ACC112 (cell line): ENCODE results near the gene MYH10.

ENCODE experiments used
- H2AFZ ChIP-seq: fragments of 200-600 bp; sonication (generic); one replicate; pipeline ENCODE4 v1.6.0; 2017; ENCODE audit warnings: antibody characterized with exemption, low read length; ENCODE audit not compliant: unreplicated experiment
- H3K27ac ChIP-seq: fragments of 200-600 bp; sonication (generic); 2 replicates; pipeline ENCODE4 v1.5.1; 2014; ENCODE audit warnings: low read depth, mild to moderate bottlenecking, antibody characterized with exemption, low read length, moderate library complexity
- H3K27me3 ChIP-seq: fragments of 200-600 bp; sonication (generic); 2 replicates; pipeline ENCODE4 v1.6.1; 2014; ENCODE audit warnings: mild to moderate bottlenecking, antibody characterized with exemption, low read length, moderate library complexity, mixed read lengths; ENCODE audit not compliant: insufficient read depth
- H3K36me3 ChIP-seq: fragments of 200-600 bp; sonication (generic); 2 replicates; pipeline ENCODE4 v1.6.1; 2016; ENCODE audit warnings: mild to moderate bottlenecking, antibody characterized with exemption, low read length, moderate library complexity, mixed read lengths; ENCODE audit not compliant: insufficient read depth
- H3K4me1 ChIP-seq: fragments of 200-600 bp; sonication (generic); one replicate; pipeline ENCODE4 v1.6.1; 2016; ENCODE audit warnings: low read length, mixed read lengths; ENCODE audit not compliant: insufficient read depth, unreplicated experiment, control insufficient read depth
- H3K4me3 ChIP-seq: fragments of 200-600 bp; sonication (generic); 2 replicates; pipeline ENCODE4 v1.5.1; 2014; ENCODE audit warnings: mild to moderate bottlenecking, low read depth, low read length
- H3K79me2 ChIP-seq: fragments of 200-600 bp; sonication (generic); one replicate; pipeline ENCODE4 v1.6.0; 2016; ENCODE audit warnings: low read length; ENCODE audit not compliant: control insufficient read depth, unreplicated experiment, insufficient read depth

The MYH10 gene

DNA sequence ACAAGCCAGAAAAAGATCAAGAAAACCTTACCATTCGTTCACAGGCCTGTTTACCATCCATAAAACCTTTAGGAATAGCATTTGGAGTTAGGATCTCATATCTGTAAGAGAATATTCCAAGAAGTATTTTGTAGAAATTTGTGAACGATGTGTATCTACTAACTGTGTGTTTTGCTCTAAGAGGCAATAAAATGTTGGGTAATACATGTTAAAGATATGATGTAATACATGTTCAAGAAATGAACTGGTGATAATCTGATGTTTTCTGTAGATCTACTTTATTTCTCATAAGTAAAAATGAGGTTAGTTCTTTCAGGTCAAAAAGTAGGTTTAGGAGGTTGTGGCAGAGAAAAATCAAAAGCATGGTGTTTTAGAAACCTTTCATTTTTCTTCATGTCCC lies 111.7 kb downstream of the MYH10 start:
- Histone ChIP-seq H3K27ac (no peak overlapping the region), H3K79me2 (no peaks in the 10 kb centered on the region), H3K36me3 (peaks cover 30% of the 10 kb centered on the region), H2AFZ (no peak overlapping the region), H3K4me1 (no peaks in the 10 kb centered on the region), H3K4me3 (no peak overlapping the region), H3K27me3 (no peaks in the 10 kb centered on the region)

DNA sequence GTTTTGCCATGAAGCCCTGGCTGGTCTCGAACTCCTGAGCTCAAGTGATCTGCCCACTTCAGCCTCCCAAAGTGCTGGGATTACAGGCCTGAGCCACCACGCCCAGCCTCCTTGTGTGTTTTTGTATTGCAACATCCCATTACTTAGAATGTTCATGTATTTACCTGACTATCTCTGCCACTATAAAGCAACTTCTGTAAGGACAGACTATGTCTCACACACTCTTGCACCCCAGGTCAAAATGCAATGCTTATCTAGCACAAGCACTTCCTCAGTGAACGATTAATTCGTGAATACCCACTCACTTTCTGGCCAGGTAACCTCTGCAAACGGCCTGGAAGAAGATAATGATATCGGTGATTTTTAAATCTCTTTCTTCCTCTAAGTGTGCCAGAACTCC lies 112.2 kb downstream of the MYH10 start:
- peaks cover 30% of the 10 kb centered on the region for H3K36me3 ChIP-seq
- no peaks in the 10 kb centered on the region for H3K4me1 ChIP-seq
- no peaks in the 10 kb centered on the region for H3K27me3 ChIP-seq
- H2AFZ ChIP-seq, result no peak overlapping the region
- H3K27ac ChIP-seq, result no peak overlapping the region
- H3K4me3 ChIP-seq, result no peak overlapping the region
- no peaks in the 10 kb centered on the region for H3K79me2 ChIP-seq

DNA sequence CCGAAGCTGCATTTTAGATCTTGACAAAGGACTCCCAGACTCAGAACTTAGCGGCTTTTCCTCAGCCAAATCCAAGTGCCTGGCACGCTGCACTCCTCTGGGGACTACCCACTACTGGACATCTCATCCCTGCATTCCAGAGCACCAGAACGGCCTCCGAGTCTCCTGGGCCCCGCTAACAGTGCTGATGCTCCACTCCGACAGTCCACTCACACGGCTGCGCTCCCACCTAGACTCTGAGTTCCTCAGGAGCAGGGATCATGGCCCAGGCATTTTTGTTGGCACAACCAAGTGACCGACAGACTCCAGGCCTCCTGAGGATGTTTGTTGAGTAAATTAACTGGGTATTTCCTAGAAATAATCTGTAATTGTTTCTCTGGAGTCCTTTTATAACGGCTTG lies 115.7 kb downstream of the MYH10 start:
- Histone ChIP-seq H3K27ac (no peak overlapping the region), H3K36me3 (peaks cover 33% of the 10 kb centered on the region), H3K79me2 (no peaks in the 10 kb centered on the region), H3K27me3 (no peaks in the 10 kb centered on the region), H3K4me3 (no peak overlapping the region), H2AFZ (no peak overlapping the region), H3K4me1 (no peaks in the 10 kb centered on the region)

DNA sequence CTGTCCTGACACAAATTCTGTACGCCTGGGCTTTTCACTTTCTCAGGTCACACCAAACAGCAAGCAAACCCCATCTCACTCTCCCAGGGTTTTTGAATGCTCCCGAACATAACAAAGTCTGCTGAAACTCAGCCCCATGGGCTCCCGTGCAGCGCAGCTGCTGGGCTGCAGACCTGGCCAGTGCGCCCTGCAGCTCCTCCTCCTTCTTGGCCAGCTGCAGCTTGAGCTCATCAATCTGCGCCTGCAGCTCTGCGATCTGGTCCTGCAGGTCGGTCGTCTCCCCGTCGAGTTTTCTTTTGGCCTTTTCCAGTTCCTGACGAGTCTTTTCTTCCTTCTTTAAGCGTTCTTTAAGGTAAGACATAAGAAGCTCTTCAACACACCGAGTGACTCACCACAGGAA lies 124.4 kb downstream of the MYH10 start:
- Histone ChIP-seq H3K27me3 (no peaks in the 10 kb centered on the region), H3K79me2 (no peaks in the 10 kb centered on the region), H3K4me3 (no peak overlapping the region), H3K4me1 (no peaks in the 10 kb centered on the region), H2AFZ (no peak overlapping the region), H3K36me3 (peaks cover 7% of the 10 kb centered on the region; the same call in 1 of the 2 replicates), H3K27ac (no peak overlapping the region)

DNA sequence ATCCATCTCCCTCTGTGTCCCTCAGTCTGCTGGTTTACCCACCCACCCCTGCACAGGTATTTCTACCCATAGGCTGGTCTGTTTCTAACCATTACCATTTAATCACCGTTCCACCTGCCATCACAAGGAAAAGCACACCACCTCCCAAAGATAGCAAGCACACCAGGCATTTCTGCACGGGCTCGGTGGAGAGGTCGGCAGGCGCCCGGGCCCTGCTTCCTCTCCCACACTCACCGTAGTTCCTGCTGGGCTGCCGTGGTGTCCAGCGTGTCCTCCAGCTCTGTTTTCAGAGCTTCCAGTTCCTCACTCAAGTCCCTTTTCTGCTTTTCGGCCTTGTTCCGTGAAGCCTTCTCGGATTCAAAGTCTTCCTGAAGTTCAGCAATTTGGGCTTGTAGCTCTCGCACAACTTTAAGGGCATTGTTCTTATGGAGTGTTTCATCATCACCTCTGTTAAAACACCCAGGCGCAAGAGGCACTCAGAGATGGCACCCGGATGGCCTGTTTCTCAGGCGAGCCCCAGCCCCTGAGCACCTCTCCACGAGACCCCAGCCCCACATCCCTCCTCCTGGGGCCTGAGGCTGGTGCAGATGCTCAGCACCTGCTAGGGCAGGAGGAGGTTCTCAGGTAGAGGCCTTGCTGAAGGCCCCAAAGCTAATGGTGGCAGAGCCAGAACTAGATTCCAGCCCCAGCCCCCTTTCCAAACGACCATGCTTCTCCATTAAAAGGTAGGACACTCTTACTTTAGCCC lies 125.9 kb downstream of the MYH10 start:
- Histone ChIP-seq H3K36me3 (peaks cover 13% of the 10 kb centered on the region), H3K27me3 (no peaks in the 10 kb centered on the region), H3K79me2 (no peaks in the 10 kb centered on the region), H3K27ac (no peak overlapping the region), H2AFZ (no peak overlapping the region), H3K4me3 (no peak overlapping the region), H3K4me1 (no peaks in the 10 kb centered on the region)

DNA sequence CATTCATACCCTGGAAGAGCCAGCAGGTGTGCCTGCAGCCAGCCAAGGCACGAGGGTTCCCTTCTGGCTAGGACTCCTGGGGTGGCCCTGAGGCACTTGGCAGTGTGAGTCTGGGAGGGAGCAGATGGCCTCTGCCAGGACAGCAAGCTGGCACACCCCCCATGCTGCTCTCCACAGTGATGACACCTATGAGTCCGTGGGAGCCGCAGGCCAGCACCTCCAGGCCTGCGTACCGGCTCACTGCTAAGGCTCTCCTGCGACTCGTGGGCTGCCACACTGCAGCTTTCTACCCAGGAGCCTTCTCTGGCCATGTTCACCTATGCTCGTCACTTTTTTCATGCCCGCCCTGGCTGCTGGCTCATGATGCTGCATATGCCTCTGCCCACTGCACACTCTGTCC lies 126.7 kb downstream of the MYH10 start:
- no peaks in the 10 kb centered on the region for H3K4me1 ChIP-seq
- no peaks in the 10 kb centered on the region for H3K27me3 ChIP-seq
- no peaks in the 10 kb centered on the region for H3K79me2 ChIP-seq
- no peak overlapping the region for H3K4me3 ChIP-seq
- no peak overlapping the region for H3K27ac ChIP-seq
- H2AFZ ChIP-seq, result no peak overlapping the region
- H3K36me3 ChIP-seq, result peaks cover 6% of the 10 kb centered on the region; the same call in 1 of the 2 replicates

DNA sequence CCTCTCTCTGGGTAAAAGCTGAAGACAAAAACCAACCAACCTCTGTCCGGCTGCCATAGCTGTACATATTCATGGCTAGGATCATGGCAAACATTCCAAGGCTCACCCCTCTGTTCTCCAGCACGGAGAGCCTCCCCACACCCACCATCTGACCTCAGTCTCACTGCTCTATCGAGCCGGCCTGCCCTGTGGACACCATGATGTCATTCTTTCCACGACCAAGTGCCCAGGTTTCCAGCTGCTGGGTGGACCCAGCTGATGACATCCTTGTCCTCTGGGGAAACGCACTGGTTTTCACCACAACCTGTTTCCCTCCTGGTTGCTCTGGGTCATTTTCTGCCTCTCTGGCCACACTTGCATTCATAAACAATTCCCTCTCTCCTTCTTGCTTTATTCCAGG lies 127.2 kb downstream of the MYH10 start:
- no peak overlapping the region for H2AFZ ChIP-seq
- H3K4me3 ChIP-seq, result no peak overlapping the region
- H3K79me2 ChIP-seq, result no peaks in the 10 kb centered on the region
- no peaks in the 10 kb centered on the region for H3K4me1 ChIP-seq
- no peak overlapping the region for H3K27ac ChIP-seq
- no peaks in the 10 kb centered on the region for H3K27me3 ChIP-seq
- peaks cover 6% of the 10 kb centered on the region; the same call in 1 of the 2 replicates for H3K36me3 ChIP-seq

DNA sequence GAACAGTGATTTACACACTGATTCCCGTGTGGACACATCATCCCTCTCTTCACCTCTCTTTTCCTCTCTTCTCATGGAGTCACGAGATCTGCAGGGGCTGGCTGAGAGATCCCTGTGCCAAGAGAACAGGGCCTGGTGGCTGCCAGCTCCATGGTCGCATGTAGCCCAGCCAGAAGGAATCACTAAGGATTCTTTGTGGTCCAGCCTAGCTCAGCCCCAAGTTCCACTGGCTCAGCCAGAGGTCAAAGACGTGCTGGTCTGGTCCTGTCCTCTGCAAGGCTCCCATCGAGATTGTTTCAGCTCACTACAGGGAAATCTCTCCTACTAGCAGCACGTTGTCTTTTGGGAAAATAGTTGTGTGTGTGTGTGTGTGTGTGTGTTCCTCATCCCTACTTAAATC lies 128.4 kb downstream of the MYH10 start:
- Histone ChIP-seq H2AFZ (no peak overlapping the region), H3K27ac (no peak overlapping the region), H3K79me2 (no peaks in the 10 kb centered on the region), H3K4me3 (no peak overlapping the region), H3K36me3 (peaks cover 6% of the 10 kb centered on the region; the same call in 1 of the 2 replicates), H3K4me1 (no peaks in the 10 kb centered on the region), H3K27me3 (no peaks in the 10 kb centered on the region)

DNA sequence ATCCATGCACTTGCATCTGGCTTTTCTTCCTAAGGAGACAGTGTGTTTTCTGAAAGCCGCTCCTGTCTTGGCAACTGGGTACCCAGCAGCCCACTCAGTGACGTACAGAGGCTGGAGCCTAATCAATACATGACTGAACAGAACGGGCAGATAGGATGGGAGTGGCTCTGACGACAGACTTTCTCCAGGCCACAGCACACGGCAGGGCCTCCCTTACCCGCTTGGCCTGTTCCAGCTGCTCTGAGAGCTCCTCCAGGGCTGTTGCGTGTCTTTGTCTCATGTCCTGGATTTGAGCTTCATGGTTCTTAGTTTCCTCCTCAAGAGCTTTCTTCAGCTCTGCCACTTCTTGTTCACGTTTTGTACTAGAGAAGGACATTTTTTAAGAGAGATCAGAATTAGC lies 129.9 kb downstream of the MYH10 start:
- Histone ChIP-seq H3K79me2 (no peaks in the 10 kb centered on the region), H3K4me3 (no peak overlapping the region), H3K36me3 (peaks cover 10% of the 10 kb centered on the region; the same call in 1 of the 2 replicates), H3K27ac (no peak overlapping the region), H3K4me1 (no peaks in the 10 kb centered on the region), H3K27me3 (no peaks in the 10 kb centered on the region), H2AFZ (no peak overlapping the region)

DNA sequence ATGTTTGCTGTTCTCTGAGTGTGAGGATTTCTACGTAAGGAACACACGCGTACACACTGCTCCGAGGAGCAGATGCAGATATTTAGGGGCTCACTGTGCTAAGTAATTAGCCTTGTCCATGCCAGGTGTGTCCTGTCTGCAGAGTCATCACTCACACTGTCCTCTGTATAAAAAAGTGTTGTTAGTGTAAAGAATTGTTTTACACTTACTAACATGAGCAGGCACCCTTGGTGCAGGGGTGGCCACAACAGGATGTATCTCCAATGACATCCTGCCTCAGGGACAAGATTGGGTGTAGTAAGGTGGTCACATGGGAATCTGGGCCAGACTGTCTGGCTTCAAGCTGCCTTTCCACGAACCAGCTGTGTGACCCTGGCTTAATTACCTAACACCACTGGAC lies 130.9 kb downstream of the MYH10 start:
- Histone ChIP-seq H3K27ac (no peak overlapping the region), H2AFZ (no peak overlapping the region), H3K4me3 (no peak overlapping the region), H3K4me1 (no peaks in the 10 kb centered on the region), H3K27me3 (no peaks in the 10 kb centered on the region), H3K79me2 (no peaks in the 10 kb centered on the region), H3K36me3 (peaks cover 10% of the 10 kb centered on the region; the same call in 1 of the 2 replicates)

DNA sequence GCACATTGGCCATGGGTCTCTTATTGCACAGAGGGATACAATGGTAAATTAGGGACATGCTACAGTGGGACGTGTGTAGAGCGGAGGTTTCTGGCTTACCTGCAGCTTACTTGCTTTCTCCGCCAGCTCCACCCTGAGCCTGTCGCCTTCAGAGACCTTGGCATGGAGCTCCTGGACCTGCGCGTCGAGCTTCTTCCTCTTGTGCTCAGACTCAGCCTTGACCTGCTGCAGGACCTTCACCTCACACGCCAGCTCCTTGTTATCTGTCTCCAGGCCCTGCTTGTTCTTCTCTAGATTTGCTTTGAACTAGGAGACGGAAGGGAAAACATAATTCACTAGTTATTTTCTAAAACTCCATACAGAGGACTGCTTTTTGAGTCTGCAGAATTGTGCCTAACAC lies 131.4 kb downstream of the MYH10 start:
- H3K27me3 ChIP-seq, result no peaks in the 10 kb centered on the region
- H3K4me3 ChIP-seq, result no peak overlapping the region

More for the DNA sequence above, 131.4 kb downstream of the MYH10 start:
- Histone ChIP-seq H3K36me3 (peaks cover 10% of the 10 kb centered on the region; the same call in 1 of the 2 replicates), H3K27ac (no peak overlapping the region), H3K79me2 (no peaks in the 10 kb centered on the region), H2AFZ (no peak overlapping the region), H3K4me1 (no peaks in the 10 kb centered on the region)
